ENCODE measurements around the gene CD37.
"Not testable (repeated sequence)": the region's sequence is repeated elsewhere in the genome, so short reads cannot be mapped to it uniquely, and the experiment has no call there.

Gene CD37

GRCh38 chr19:49347191-49347590 lies 12.0 kb downstream of the CD37 start:
- DNase-seq (ENCODE audit: low read depth, low spot score) = no peak

DNA sequence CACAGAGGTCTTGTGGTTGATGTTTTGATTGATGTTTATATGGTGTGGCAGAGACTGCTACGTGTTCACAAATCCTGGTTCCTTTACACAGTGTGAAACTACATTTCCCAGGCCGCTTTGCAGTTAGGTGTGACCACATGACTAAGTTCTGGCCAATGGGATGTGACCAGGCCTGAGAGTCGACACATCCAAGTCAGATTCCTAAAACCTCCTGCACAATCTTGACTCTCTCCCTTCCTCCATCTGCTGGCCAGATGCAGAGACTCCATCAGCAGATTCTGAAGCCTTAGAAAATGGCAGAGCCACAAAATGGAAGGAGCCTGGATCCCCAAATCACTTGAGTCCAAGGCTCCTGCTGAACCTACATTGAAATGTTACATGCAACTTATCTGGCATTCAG lies 12.6 kb downstream of the CD37 start:
- peak; percentile 76 for DNase-seq (ENCODE audit: low read depth, low spot score)

GRCh38 chr19:49348305-49349189 lies 13.3 kb downstream of the CD37 start:
- no peak for DNase-seq (ENCODE audit: low read depth, low spot score)

- DNase-seq (ENCODE audit: low read depth, low spot score) = no peak
Measured at GRCh38 chr19:49349567-49349966, 14.4 kb downstream of the CD37 start.

DNA sequence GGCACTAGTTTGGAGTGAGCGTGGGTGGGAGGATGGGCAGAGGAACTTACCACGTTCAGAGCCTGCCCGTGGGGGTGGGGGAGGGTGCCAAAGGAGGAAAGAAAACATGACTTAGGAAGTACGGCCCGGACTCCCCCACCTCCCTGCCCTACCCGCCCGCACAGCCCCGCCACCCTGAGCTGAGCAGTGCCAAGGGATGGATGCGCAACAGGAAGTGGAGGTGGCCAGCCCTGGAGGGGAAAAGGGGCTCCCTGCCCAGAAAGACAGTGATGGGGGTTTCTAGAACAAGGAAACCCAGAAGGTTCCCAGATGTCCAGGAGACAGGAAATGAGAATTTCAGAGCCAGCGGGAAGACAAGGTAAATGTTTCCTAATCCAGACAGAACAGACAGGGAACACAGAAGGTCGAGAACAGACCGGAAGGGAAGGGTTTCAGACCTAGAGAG lies 20.7 kb downstream of the CD37 start:
- no peak for DNase-seq (ENCODE audit: low read depth, low spot score)

DNA sequence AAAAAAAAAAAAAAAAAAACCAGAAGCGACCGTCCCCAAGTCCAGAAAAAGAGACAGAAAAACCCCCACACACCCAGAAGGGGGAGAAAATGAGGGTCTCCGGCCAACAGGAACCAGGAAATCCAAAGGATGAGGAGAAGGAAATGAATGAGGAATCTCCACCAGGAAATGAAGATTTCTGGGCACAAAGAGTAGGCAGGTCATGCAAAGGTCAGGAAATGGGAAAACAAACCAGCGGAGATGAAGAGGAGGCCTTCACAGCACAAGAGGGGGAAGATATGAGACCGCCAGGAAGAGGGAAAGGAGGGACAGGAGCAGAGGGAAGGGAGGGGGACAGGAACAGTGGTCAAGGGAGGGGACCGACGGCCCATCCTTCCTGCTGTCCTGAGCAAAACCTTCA lies 21.2 kb downstream of the CD37 start:
- no peak for DNase-seq (ENCODE audit: low read depth, low spot score)

- no peak for DNase-seq (ENCODE audit: low read depth, low spot score)
Measured at GRCh38 chr19:49357186-49357585, 22.0 kb downstream of the CD37 start.

- no peak for DNase-seq (ENCODE audit: low read depth, low spot score)
Measured at GRCh38 chr19:49359851-49360820, 24.9 kb downstream of the CD37 start.

DNA sequence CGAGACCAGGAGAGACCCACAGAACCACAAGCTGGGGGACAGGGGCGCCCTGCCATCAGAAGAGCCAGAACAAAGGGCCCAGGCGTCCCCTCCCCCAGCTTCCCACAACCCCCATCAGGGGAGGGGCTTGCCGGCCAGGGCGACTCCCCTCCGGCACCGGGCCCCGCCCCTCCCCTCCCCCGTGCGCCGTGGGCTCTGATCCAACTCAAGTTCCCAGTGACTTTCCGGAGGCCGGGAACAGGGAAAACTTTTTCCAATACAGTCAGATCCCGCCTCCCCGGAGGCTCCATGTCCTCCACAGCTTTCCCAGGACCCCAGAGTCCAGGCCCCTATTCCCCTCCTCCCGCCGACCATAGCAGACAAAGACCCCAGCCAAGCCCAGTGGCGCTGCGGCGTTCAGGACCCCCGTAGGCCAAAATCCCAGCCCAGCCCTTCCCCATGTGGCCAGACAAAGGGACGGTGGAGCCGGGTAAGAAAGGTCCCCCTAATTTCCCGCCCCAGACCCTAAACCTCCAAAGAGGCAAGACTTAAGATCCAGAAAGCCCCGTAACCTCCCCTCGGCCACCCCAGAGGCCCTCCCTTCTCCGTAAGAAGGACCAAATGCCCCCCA lies 26.3 kb downstream of the CD37 start:
- DNase-seq (ENCODE audit: low read depth, low spot score) = peak; percentile 86

DNA sequence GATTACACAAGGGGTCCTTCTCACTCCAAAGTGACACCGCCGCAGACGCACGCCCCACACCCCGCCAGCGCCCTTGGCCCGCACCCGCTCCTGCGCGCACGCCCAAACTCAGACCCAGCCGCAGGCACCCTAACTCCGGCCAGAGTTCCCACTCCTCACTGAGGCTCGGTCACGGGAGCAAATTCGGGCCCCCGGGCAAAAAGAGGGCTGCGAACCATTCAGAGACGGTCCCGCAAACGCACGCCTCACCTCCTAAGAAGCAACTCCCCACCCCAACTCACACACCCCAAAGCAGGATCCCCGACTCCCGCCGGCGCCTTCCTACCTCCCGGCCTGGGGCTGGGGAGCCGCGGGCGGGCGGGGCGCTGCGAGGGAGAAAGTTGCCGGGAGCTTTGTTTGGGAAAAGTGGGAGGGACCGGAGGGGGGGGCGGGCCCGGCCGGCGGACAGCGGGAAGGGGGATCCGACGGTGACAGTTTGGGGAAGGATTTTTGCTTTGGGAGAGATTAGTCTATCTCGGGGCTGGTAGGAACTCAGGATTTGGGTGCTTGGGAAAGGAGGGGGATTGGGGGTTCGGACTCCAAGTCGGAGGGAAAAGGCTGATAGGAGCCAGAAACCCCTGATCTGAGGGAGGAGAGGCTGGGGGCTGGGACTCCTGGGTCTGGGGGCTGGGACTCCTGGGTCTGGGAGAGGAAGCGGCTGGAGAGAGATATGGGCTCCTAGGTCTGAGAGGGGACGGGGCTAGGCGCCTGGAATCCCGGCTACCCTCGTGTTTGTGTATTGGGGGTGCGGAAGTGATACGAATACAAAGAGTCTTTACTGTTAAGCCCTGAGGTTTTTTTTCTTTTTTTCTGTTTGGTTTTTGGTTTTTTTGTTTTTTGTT lies 27.1 kb downstream of the CD37 start, which contains the start of gene TEAD2:
Gene TEAD2 (minus strand): TSS at position 369 of the 881 bp plus-strand sequence. CDS start 2,341 bp downstream, outside the sequence.
- DNase-seq (ENCODE audit: low read depth, low spot score) = peak; percentile 70

GRCh38 chr19:49362929-49363267 lies 27.7 kb downstream of the CD37 start:
- DNase-seq (ENCODE audit: low read depth, low spot score) = no peak

GRCh38 chr19:49363268-49364082 lies 28.3 kb downstream of the CD37 start, which contains the start of gene DKKL1:
Gene DKKL1 (plus strand): TSS chr19:49363877. CDS start chr19:49363999, 122 bp downstream.
- DNase-seq (ENCODE audit: low read depth, low spot score) = peak; percentile 100

DNA sequence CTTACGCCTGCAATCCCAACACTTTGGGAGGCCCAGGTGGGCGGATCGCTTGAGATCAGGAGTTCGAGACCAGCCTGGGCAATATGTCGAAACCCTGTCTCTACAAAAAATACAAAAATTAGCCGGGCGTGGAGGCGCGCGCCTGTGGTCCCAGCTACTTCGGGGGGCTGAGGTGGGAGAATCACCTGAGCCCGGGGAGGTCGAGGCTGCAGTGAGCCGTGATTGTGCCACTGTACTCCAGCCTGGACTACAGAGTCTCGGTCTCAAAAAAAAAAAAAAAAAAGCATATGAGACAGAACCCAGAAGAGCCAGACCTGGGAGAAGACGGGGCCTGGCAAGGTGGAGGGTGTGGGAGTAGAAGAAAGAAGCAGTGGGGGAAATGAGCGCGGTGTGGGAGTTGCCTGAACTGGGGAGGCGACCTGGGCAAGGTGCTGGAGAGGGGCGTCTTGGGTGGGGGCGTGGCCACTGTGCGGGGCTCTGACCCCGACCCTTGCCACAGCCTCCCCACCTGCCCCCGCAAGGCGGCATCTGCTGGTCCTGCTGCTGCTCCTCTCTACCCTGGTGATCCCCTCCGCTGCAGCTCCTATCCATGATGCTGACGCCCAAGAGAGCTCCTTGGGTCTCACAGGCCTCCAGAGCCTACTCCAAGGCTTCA lies 29.0 kb downstream of the CD37 start:
- DNase-seq (ENCODE audit: low read depth, low spot score) = no peak

- DNase-seq (ENCODE audit: low read depth, low spot score) = no peak
Measured at GRCh38 chr19:49366110-49366509, 30.9 kb downstream of the CD37 start.

GRCh38 chr19:49368711-49369358 lies 33.6 kb downstream of the CD37 start:
- no peak for DNase-seq (ENCODE audit: low read depth, low spot score)

DNA sequence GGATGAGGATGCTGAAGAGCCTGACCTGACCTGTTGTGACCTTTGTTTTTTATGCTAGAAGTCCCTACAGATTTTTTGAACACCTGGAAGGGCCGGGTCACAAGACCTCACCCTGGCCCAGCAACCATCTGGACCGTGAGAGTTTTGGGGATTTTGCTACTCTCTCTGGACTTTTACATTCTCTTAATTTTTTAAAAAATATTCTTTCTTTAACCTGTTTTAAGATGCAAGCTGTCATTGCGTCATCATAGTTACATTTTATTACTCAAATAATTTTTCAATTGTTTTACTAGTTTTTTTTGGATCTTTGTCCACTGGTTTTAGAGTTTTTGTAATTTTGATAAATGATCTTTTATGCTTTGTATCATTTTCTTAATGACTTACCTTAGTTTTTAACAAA lies 36.0 kb downstream of the CD37 start:
- DNase-seq (ENCODE audit: low read depth, low spot score) = no peak

GRCh38 chr19:49373174-49373573 lies 38.0 kb downstream of the CD37 start:
- not testable (repeated sequence) for DNase-seq (ENCODE audit: low read depth, low spot score)

DNA sequence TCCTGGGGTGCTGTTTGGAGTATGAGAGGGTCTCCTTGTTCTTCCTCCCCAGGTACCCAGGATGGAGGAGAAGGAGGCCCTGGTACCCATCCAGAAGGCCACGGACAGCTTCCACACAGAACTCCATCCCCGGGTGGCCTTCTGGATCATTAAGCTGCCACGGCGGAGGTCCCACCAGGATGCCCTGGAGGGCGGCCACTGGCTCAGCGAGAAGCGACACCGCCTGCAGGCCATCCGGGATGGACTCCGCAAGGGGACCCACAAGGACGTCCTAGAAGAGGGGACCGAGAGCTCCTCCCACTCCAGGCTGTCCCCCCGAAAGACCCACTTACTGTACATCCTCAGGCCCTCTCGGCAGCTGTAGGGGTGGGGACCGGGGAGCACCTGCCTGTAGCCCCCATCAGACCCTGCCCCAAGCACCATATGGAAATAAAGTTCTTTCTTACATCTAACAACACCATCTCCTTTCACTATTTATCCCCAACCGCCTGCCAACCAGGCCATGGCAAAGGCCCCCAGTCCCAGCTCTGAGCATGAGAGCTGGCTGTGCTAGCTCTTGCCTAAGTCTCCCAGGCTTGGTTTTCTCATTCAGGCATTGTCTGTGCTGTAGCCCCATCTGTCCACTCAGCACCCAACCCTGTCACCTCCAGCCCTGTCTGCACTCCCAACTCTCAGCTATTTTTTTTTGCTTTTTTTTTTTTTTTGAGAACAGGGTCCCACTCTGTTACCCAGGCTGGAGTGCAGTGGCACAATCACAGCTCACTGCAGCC lies 39.6 kb downstream of the CD37 start:
- DNase-seq (ENCODE audit: low read depth, low spot score) = no peak

Data from ELF-1 (cell line).